H9 (cell line): ENCODE data around the gene NEDD4L. TPM values are rescaled to one million over a fixed set of nuclear protein-coding genes. Genes with fewer than 3 reads are reported as not detected.

Experiments used
- DNase-seq: peaks from one replicate; pipeline ENCODE4 v3.0.0-alpha.2; 2017
- H2AFZ ChIP-seq: one replicate; pipeline ENCODE4 v1.6.1; 2013; ENCODE audit warnings: mild to moderate bottlenecking, low read length, control low read depth, moderate library complexity
- H2AK5ac ChIP-seq: 2 replicates; pipeline ENCODE4 v1.6.1; 2013; ENCODE audit warnings: low read length, control low read depth, mixed read lengths; ENCODE audit not compliant: insufficient read length
- H2BK120ac ChIP-seq: one replicate; pipeline ENCODE4 v1.6.1; 2013; ENCODE audit warnings: low read depth, mild to moderate bottlenecking, low read length, control low read depth, inconsistent platforms; ENCODE audit not compliant: poor library complexity, severe bottlenecking
- H2BK12ac ChIP-seq: 2 replicates; pipeline ENCODE4 v1.6.1; 2013; ENCODE audit warnings: low read length, control low read depth, mixed read lengths, low read depth; ENCODE audit not compliant: insufficient read length
- H2BK15ac ChIP-seq: 2 replicates; pipeline ENCODE4 v1.6.1; 2013; ENCODE audit warnings: low read depth, low read length, control low read depth
- H2BK20ac ChIP-seq: one replicate; pipeline ENCODE4 v1.6.1; 2013; ENCODE audit warnings: low read depth, mild to moderate bottlenecking, low read length, control low read depth, inconsistent platforms; ENCODE audit not compliant: poor library complexity, severe bottlenecking
- H2BK5ac ChIP-seq: 2 replicates; pipeline ENCODE4 v1.6.1; 2013; ENCODE audit warnings: low read length, control low read depth, mixed read lengths; ENCODE audit not compliant: insufficient read length
- H3K14ac ChIP-seq: 2 replicates; pipeline ENCODE4 v1.6.1; 2013; ENCODE audit warnings: low read length, control low read depth; ENCODE audit not compliant: insufficient read depth
- H3K18ac ChIP-seq: 2 replicates; pipeline ENCODE4 v1.6.1; 2013; ENCODE audit warnings: low read depth, mild to moderate bottlenecking, mixed read lengths, low read length, control low read depth; ENCODE audit not compliant: insufficient read length
- H3K23ac ChIP-seq: 2 replicates; pipeline ENCODE4 v1.6.1; 2013; ENCODE audit warnings: low read length, control low read depth, mixed read lengths, low read depth; ENCODE audit not compliant: insufficient read length
- H3K23me2 ChIP-seq: 2 replicates; pipeline ENCODE4 v1.6.1; 2013; ENCODE audit warnings: low read depth, mild to moderate bottlenecking, mixed read lengths, low read length, control low read depth; ENCODE audit not compliant: insufficient read length, poor library complexity, severe bottlenecking
- H3K27ac ChIP-seq: 2 replicates; pipeline ENCODE4 v1.5.1; 2013; ENCODE audit warnings: low read length, control low read depth, mixed read lengths, low read depth; ENCODE audit not compliant: insufficient read length
- H3K27me3 ChIP-seq: 2 replicates; pipeline ENCODE4 v1.6.1; 2013; ENCODE audit warnings: low read length, control low read depth, inconsistent platforms; ENCODE audit not compliant: insufficient read depth
- H3K4ac ChIP-seq: 2 replicates; pipeline ENCODE4 v1.6.1; 2013; ENCODE audit warnings: low read depth, mild to moderate bottlenecking, control low read depth, inconsistent platforms, low read length, moderate library complexity
- H3K4me1 ChIP-seq: 2 replicates; pipeline ENCODE4 v1.6.1; 2013; ENCODE audit warnings: low read length, control low read depth, inconsistent platforms; ENCODE audit not compliant: insufficient read depth
- H3K4me2 ChIP-seq: 2 replicates; pipeline ENCODE4 v1.6.1; 2013; ENCODE audit warnings: low read length, control low read depth, mixed read lengths; ENCODE audit not compliant: insufficient read length, insufficient read depth
- H3K56ac ChIP-seq: 2 replicates; pipeline ENCODE4 v1.6.1; 2013; ENCODE audit warnings: low read depth, mild to moderate bottlenecking, mixed read lengths, low read length, control low read depth; ENCODE audit not compliant: insufficient read length
- H3K79me1 ChIP-seq: 2 replicates; pipeline ENCODE4 v1.6.1; 2013; ENCODE audit warnings: low read depth, mild to moderate bottlenecking, moderate library complexity, low read length, control low read depth, inconsistent platforms; ENCODE audit not compliant: insufficient read depth, poor library complexity, severe bottlenecking
- H3K79me2 ChIP-seq: 2 replicates; pipeline ENCODE4 v1.6.1; 2013; ENCODE audit warnings: low read length, control low read depth, inconsistent platforms; ENCODE audit not compliant: insufficient read depth
- H3K9ac ChIP-seq: 2 replicates; pipeline ENCODE4 v1.6.1; 2013; ENCODE audit warnings: low read length, control low read depth, mixed read lengths; ENCODE audit not compliant: insufficient read length; ENCODE audit errors: extremely low read depth
- H3K9me3 ChIP-seq: one replicate; pipeline ENCODE4 v1.6.1; 2013; ENCODE audit warnings: low read depth, low read length, inconsistent platforms; ENCODE audit not compliant: control insufficient read depth
- H3T11ph ChIP-seq: one replicate; pipeline ENCODE4 v1.6.1; 2013; ENCODE audit warnings: mild to moderate bottlenecking, low read length, control low read depth, inconsistent platforms
- H4K20me1 ChIP-seq: one replicate; pipeline ENCODE4 v1.6.1; 2013; ENCODE audit not compliant: control insufficient read depth, insufficient read length, insufficient read depth
- H4K5ac ChIP-seq: 2 replicates; pipeline ENCODE4 v1.6.1; 2013; ENCODE audit warnings: low read depth, mild to moderate bottlenecking, mixed read lengths, low read length, control low read depth; ENCODE audit not compliant: insufficient read length
- H4K8ac ChIP-seq: replicated peaks from 2 replicates; pipeline ENCODE4 v1.6.1; 2013; ENCODE audit warnings: low read length, control low read depth, mixed read lengths, low read depth; ENCODE audit not compliant: insufficient read length
- H4K91ac ChIP-seq: 2 replicates; pipeline ENCODE4 v1.6.1; 2013; ENCODE audit warnings: low read depth, mild to moderate bottlenecking, moderate library complexity, mixed read lengths, low read length, control low read depth; ENCODE audit not compliant: insufficient read length
- H3K27ac Mint-ChIP-seq, 3 experiments: 2 replicates in 2 of 3; 3 replicates in 1 of 3; pipeline ENCODE4 v1.8.0; 2020 to 2021; ENCODE audit warnings: mixed read lengths in 3 of 3, mild to moderate bottlenecking in 1 of 3, moderate library complexity in 1 of 3
- H3K27me3 Mint-ChIP-seq: 2 replicates; pipeline ENCODE4 v1.8.0; 2021; ENCODE audit warnings: low read depth, mild to moderate bottlenecking, moderate library complexity, mixed read lengths
- H3K36me3 Mint-ChIP-seq, 3 experiments: 2 replicates in 2 of 3; 3 replicates in 1 of 3; pipeline ENCODE4 v1.8.0; 2020 to 2021; ENCODE audit warnings: low read depth in 3 of 3, mixed read lengths in 3 of 3; ENCODE audit not compliant: insufficient read depth in 1 of 3
- H3K4me1 Mint-ChIP-seq, 2 experiments: 2 replicates each; pipeline ENCODE4 v1.8.0; 2020; ENCODE audit warnings: mixed read lengths in 2 of 2
- H3K4me3 Mint-ChIP-seq, 2 experiments: 2 replicates in 1 of 2; 3 replicates in 1 of 2; pipeline ENCODE4 v1.8.0; 2020 to 2021; ENCODE audit warnings: mild to moderate bottlenecking in 2 of 2, mixed read lengths in 2 of 2, moderate library complexity in 1 of 2
- H3K9me3 Mint-ChIP-seq, 2 experiments: 2 replicates in 1 of 2; 3 replicates in 1 of 2; pipeline ENCODE4 v1.8.0; 2020; ENCODE audit warnings: mild to moderate bottlenecking in 2 of 2, mixed read lengths in 2 of 2, moderate library complexity in 1 of 2
- WGBS: extraction: QIAGEN DNeasy Blood & Tissue Kit; methylation state at CpG from one replicate; pipeline ENCODE4 v1.1.7; 2013; ENCODE audit warnings: missing lambda C conversion rate, low lambda C conversion rate, mixed read lengths; ENCODE audit not compliant: insufficient read length; ENCODE audit errors: extremely low coverage; 5-methylcytosine and 5-hydroxymethylcytosine counted together
- total RNA-seq: library from RNA; stranded (reverse); gene quantifications from 2 replicates; pipeline ENCODE4 v1.2.1, GENCODE V29; 2021
- TF ChIP-seq, protein P1 (sequence below): fragments of 200-600 bp; sonication (generic); conservative IDR thresholded peaks from 3 replicates; pipeline ENCODE4 v1.8.0; 2021; ENCODE audit warnings: antibody characterized with exemption, mild to moderate bottlenecking

Gene NEDD4L
- total RNA-seq, 1 experiment from 2014 or later = 76.3 TPM

DNA sequence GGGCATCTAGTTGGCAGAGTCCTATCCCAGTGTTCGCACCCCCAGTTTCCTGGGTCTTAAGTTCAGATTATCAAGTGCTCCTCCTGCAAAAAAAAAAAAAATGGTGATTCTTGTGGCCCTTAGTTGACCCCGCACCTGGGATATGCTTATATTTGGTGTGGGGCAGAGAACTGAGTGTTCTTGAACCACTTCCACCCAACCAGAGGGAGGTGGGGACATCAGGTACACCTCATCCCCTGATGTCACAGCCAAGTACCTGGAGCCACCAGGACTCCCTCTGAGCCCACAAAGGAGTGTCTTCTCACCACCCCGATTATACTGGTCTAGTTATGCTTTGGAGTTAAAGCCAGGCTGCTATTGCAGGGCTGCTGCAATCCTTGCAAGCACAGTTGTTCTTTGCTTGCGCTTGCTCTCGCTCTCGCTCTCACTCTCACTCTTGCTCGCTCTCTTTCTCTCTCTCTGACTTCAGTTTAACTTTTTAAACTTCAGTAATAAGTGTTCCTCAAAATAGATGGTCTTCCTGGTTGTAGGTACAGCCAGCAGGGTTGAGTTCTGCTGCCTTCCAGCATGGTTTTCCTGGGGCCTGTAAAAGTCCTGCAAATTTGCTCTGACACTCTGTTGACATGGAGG lies 265.7 kb downstream of the NEDD4L start:
- WGBS = no CpG with 5 or more reads among the region's 7 CpGs
- no peak overlapping the region for H3K4me2 ChIP-seq
- H3K4me3 Mint-ChIP-seq = no peak overlapping the region

More for the DNA sequence above, 265.7 kb downstream of the NEDD4L start:
- H2BK20ac ChIP-seq = no peak overlapping the region
- H3T11ph ChIP-seq = no peak overlapping the region
- H4K5ac ChIP-seq = no peak overlapping the region
- H3K9me3 ChIP-seq = peaks cover 5% of the 10 kb centered on the region
- no peak overlapping the region for H2BK15ac ChIP-seq
- no peak overlapping the region for H3K4ac ChIP-seq
- H3K23me2 ChIP-seq = no peaks in the 10 kb centered on the region
- no peak for DNase-seq
- H3K14ac ChIP-seq = no peak overlapping the region
- no peak overlapping the region for H3K9ac ChIP-seq
- Mint-ChIP-seq H3K27me3 (no peaks in the 10 kb centered on the region), H3K9me3 (peaks cover 3 to 5% of the 10 kb centered on the region in 2 experiments; a peak in 2 of 5 replicates), H3K4me1 (peaks cover 5 to 7% of the 10 kb centered on the region in 2 experiments; a peak in 3 of 4 replicates), H3K27ac (peak overlapping the region in 1 of 3 experiments; percentile 69; a peak in 2 of 7 replicates), H3K36me3 (peaks cover 5 to 13% (median 10%) of the 10 kb centered on the region in 3 experiments; a peak in 6 of 7 replicates)
- peaks cover 2% of the 10 kb centered on the region; the same call in 1 of the 2 replicates for H3K79me2 ChIP-seq
- H2BK12ac ChIP-seq = no peak overlapping the region
- H4K91ac ChIP-seq = no peak overlapping the region
- no peak overlapping the region for H2BK5ac ChIP-seq
- no peak overlapping the region for H3K27ac ChIP-seq
- TF ChIP-seq, protein P1, sequence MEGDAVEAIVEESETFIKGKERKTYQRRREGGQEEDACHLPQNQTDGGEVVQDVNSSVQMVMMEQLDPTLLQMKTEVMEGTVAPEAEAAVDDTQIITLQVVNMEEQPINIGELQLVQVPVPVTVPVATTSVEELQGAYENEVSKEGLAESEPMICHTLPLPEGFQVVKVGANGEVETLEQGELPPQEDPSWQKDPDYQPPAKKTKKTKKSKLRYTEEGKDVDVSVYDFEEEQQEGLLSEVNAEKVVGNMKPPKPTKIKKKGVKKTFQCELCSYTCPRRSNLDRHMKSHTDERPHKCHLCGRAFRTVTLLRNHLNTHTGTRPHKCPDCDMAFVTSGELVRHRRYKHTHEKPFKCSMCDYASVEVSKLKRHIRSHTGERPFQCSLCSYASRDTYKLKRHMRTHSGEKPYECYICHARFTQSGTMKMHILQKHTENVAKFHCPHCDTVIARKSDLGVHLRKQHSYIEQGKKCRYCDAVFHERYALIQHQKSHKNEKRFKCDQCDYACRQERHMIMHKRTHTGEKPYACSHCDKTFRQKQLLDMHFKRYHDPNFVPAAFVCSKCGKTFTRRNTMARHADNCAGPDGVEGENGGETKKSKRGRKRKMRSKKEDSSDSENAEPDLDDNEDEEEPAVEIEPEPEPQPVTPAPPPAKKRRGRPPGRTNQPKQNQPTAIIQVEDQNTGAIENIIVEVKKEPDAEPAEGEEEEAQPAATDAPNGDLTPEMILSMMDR = no peak
- no peak overlapping the region for H3K56ac ChIP-seq
- H3K79me1 ChIP-seq = no peaks in the 10 kb centered on the region
- H4K8ac ChIP-seq = no peak overlapping the region
- no peak overlapping the region for H2BK120ac ChIP-seq
- H3K18ac ChIP-seq = no peak overlapping the region
- H3K27me3 ChIP-seq = no peaks in the 10 kb centered on the region
- H2AK5ac ChIP-seq = no peak overlapping the region
- H3K23ac ChIP-seq = no peak overlapping the region
- no peaks in the 10 kb centered on the region for H4K20me1 ChIP-seq
- peaks cover 2% of the 10 kb centered on the region; the same call in 1 of the 2 replicates for H3K4me1 ChIP-seq
- no peak overlapping the region for H2AFZ ChIP-seq
